ENCODE data around the gene TMEM117.

DNA sequence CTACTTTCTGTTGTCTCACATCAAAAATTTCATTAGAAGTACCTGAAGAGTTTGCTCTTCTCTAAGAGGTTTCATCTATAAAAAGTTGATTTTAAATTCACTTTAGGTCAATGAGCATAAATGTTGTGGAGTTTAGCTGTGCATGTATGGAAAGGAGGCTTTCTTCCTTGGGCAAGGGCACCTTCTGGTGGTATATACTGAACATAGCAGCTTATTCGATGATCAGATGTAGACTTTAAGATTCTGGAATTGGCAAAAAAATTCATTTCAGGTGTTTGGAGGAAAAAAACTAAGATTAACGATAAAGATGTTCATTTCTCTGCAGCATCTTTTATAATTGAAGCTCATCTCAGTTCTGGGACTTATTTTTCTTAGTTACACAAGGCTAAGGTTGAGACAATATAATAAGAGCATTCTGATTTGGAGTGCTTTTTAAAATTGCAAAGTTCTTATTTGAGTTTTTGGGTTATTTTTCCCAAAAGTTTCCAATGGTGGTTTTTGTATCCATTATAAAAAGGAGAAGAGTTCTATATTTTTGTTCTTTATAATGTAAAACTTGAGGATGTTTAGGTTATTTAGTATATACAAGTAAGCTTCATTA is 46.8 kb downstream of the TMEM117 start:
- TF ChIP-seq, protein P1, sequence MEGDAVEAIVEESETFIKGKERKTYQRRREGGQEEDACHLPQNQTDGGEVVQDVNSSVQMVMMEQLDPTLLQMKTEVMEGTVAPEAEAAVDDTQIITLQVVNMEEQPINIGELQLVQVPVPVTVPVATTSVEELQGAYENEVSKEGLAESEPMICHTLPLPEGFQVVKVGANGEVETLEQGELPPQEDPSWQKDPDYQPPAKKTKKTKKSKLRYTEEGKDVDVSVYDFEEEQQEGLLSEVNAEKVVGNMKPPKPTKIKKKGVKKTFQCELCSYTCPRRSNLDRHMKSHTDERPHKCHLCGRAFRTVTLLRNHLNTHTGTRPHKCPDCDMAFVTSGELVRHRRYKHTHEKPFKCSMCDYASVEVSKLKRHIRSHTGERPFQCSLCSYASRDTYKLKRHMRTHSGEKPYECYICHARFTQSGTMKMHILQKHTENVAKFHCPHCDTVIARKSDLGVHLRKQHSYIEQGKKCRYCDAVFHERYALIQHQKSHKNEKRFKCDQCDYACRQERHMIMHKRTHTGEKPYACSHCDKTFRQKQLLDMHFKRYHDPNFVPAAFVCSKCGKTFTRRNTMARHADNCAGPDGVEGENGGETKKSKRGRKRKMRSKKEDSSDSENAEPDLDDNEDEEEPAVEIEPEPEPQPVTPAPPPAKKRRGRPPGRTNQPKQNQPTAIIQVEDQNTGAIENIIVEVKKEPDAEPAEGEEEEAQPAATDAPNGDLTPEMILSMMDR (optimal IDR thresholded peaks at IDR 0.05 in 1 of 3, IDR thresholded peaks at IDR 0.05 in 1 of 3, conservative IDR thresholded peaks at IDR 0.05 in 1 of 3; ENCODE audit: extremely low read depth in 1 of 3, insufficient read depth in 2 of 3, low read length in 3 of 3), result peak in 2 of 3 experiments; percentile 65 to 76
- TF ChIP-seq EZH2 (IDR thresholded peaks at IDR 0.05; ENCODE audit: low read length), result no peak

Data from keratinocyte (primary cell).